Measurements from ENCODE around the gene PPIL3. TPM values are rescaled to one million over a fixed set of nuclear protein-coding genes. Genes with fewer than 3 reads are reported as not detected.

The PPIL3 gene
- polyA plus RNA-seq, 3 donors, result 12.3 to 34.6 (median 20.4) TPM

GRCh38 chr2:200913654-200914053, 24.8 kb upstream of the PPIL3 start:
- no peak overlapping the region for H3K9ac ChIP-seq (ENCODE audit: insufficient read depth, low read length, poor library complexity, severe bottlenecking)
- H3K4me3 Mint-ChIP-seq, result no peak overlapping the region
- no peak for DNase-seq
- intact Hi-C loops (cut with micrococcal nuclease), result no loop called here
- H2AFZ ChIP-seq (ENCODE audit: insufficient read depth, low read depth, low read length, poor library complexity, severe bottlenecking), result no peak overlapping the region
- no peak overlapping the region for H3K27ac ChIP-seq (ENCODE audit: low read depth in 1 of 2, low read length in 2 of 2)
- H3K4me1 Mint-ChIP-seq, result no peaks in the 10 kb centered on the region
- no peaks in the 10 kb centered on the region for H3K79me2 ChIP-seq (ENCODE audit: insufficient read depth, low read length)
- peaks cover 70 to 91% of the 10 kb centered on the region in 2 donors for H3K36me3 ChIP-seq (replicated peaks in 1 of 2; ENCODE audit: control insufficient read depth in 1 of 2, insufficient read depth in 2 of 2, low read length in 2 of 2)
- no peak overlapping the region for H3K4me3 ChIP-seq (replicated peaks in 1 of 3; ENCODE audit: low read depth in 2 of 3, low read length in 3 of 3)
- H3K4me1 ChIP-seq (ENCODE audit: control insufficient read depth in 1 of 2, insufficient read depth in 2 of 2, low read length in 2 of 2), result no peaks in the 10 kb centered on the region
- no peak overlapping the region for H3K4me2 ChIP-seq (replicated peaks; ENCODE audit: extremely low read depth, low read length, poor library complexity, severe bottlenecking)
- peaks cover 63 to 86% of the 10 kb centered on the region in 2 donors for H3K36me3 Mint-ChIP-seq
- H3K27ac Mint-ChIP-seq, result no peak overlapping the region
- no peak for TF ChIP-seq CTCF (IDR thresholded peaks at IDR 0.05)
- no peaks in the 10 kb centered on the region for H3K27me3 ChIP-seq (ENCODE audit: control insufficient read depth in 2 of 2, insufficient read depth in 2 of 2, low read length in 2 of 2)
- no peaks in the 10 kb centered on the region for H3K9me3 ChIP-seq (replicated peaks in 1 of 2; ENCODE audit: control insufficient read depth in 1 of 2, insufficient read depth in 1 of 2, low read length in 2 of 2)
- H4K20me1 ChIP-seq (ENCODE audit: insufficient read depth, low read length), result no peaks in the 10 kb centered on the region
- peaks cover 0 to 1% (median 0%) of the 10 kb centered on the region in 7 donors for H3K9me3 Mint-ChIP-seq
- peaks cover 0 to 2% (median 0%) of the 10 kb centered on the region in 3 donors for H3K27me3 Mint-ChIP-seq (ENCODE audit: low read depth in 3 of 3)

GRCh38 chr2:200909958-200910357, 21.1 kb upstream of the PPIL3 start:
- TF ChIP-seq CTCF (IDR thresholded peaks at IDR 0.05), result no peak
- H3K4me1 ChIP-seq (ENCODE audit: control insufficient read depth in 1 of 2, insufficient read depth in 2 of 2, low read length in 2 of 2), result no peaks in the 10 kb centered on the region
- Mint-ChIP-seq H3K4me1 (no peaks in the 10 kb centered on the region), H3K9me3 (no peaks in the 10 kb centered on the region), H3K27me3 (ENCODE audit: low read depth in 3 of 3) (peaks cover 0 to under 1% (median 0%) of the 10 kb centered on the region in 3 donors), H3K27ac (no peak overlapping the region), H3K4me3 (no peak overlapping the region), H3K36me3 (peaks cover 43 to 65% of the 10 kb centered on the region in 2 donors)
- H3K27me3 ChIP-seq (ENCODE audit: control insufficient read depth in 2 of 2, insufficient read depth in 2 of 2, low read length in 2 of 2), result no peaks in the 10 kb centered on the region
- H4K20me1 ChIP-seq (ENCODE audit: insufficient read depth, low read length), result no peaks in the 10 kb centered on the region
- no peak for DNase-seq
- no peak overlapping the region for H2AFZ ChIP-seq (ENCODE audit: insufficient read depth, low read depth, low read length, poor library complexity, severe bottlenecking)
- H3K9ac ChIP-seq (ENCODE audit: insufficient read depth, low read length, poor library complexity, severe bottlenecking), result no peak overlapping the region
- H3K36me3 ChIP-seq (replicated peaks in 1 of 2; ENCODE audit: control insufficient read depth in 1 of 2, insufficient read depth in 2 of 2, low read length in 2 of 2), result peaks cover 49 to 79% of the 10 kb centered on the region in 2 donors
- H3K4me3 ChIP-seq (replicated peaks in 1 of 3; ENCODE audit: low read depth in 2 of 3, low read length in 3 of 3), result no peak overlapping the region
- no peaks in the 10 kb centered on the region for H3K79me2 ChIP-seq (ENCODE audit: insufficient read depth, low read length)
- no peaks in the 10 kb centered on the region for H3K9me3 ChIP-seq (replicated peaks in 1 of 2; ENCODE audit: control insufficient read depth in 1 of 2, insufficient read depth in 1 of 2, low read length in 2 of 2)
- no peak overlapping the region for H3K4me2 ChIP-seq (replicated peaks; ENCODE audit: extremely low read depth, low read length, poor library complexity, severe bottlenecking)
- WGBS (ENCODE audit: insufficient coverage), result 100% methylated on average over 2 of the region's 4 CpGs
- H3K27ac ChIP-seq (ENCODE audit: low read depth in 1 of 2, low read length in 2 of 2), result no peak overlapping the region
- intact Hi-C loops (cut with micrococcal nuclease), result loop anchor here (5.0 to 10.0 kb wide), 2 partner anchors 157 to 165 kb away; partner anchors contain the start of genes HYCC2 (in 1 of the 2) and NDUFB3 (in 1 of the 2)
